HL-60 (cell line): Measurements from ENCODE around the gene GPBP1.

ENCODE experiments used
- DNase-seq, 2 experiments: peaks; one replicate each; pipeline ENCODE4 v3.0.0-alpha.2; 2010 to 2020; ENCODE audit warnings: low read depth in 1 of 2, low spot score in 1 of 2
- H3K27ac ChIP-seq: fragments of 250-450 bp; sonication (Bioruptor Pico); replicated peaks from 2 replicates; pipeline ENCODE4 v1.5.1; 2020; ENCODE audit warnings: mild to moderate bottlenecking, moderate library complexity
- H3K27me3 ChIP-seq: fragments of 250-450 bp; sonication (Bioruptor Pico); 2 replicates; pipeline ENCODE4 v1.5.1; 2021; ENCODE audit warnings: mild to moderate bottlenecking, moderate library complexity; ENCODE audit not compliant: insufficient read depth, poor library complexity, severe bottlenecking
- H3K4me3 ChIP-seq: replicated peaks from 2 replicates; pipeline ENCODE4 v1.5.1; 2011; ENCODE audit warnings: mild to moderate bottlenecking, control low read depth, low read length; ENCODE audit not compliant: insufficient read depth
- CTCF ChIP-seq: IDR thresholded peaks from one replicate; pipeline ENCODE4 v1.5.1; 2011; ENCODE audit warnings: low read length, control low read depth, inconsistent platforms; ENCODE audit not compliant: insufficient read depth
- GABPA ChIP-seq: IDR thresholded peaks from 2 replicates; pipeline ENCODE4 v1.6.1; 2012; ENCODE audit warnings: low read depth
- POLR2AphosphoS5 ChIP-seq: IDR thresholded peaks from 2 replicates; pipeline ENCODE4 v1.6.1; 2012; ENCODE audit warnings: low read depth
- SPI1 ChIP-seq: IDR thresholded peaks from 2 replicates; pipeline ENCODE4 v1.6.1; 2012; ENCODE audit warnings: low read depth, mild to moderate bottlenecking, borderline replicate concordance
- TF ChIP-seq, protein P1 (sequence below): IDR thresholded peaks from 2 replicates; pipeline ENCODE4 v1.6.1; 2012; ENCODE audit warnings: low read depth; ENCODE audit not compliant: insufficient replicate concordance

Gene GPBP1

DNA sequence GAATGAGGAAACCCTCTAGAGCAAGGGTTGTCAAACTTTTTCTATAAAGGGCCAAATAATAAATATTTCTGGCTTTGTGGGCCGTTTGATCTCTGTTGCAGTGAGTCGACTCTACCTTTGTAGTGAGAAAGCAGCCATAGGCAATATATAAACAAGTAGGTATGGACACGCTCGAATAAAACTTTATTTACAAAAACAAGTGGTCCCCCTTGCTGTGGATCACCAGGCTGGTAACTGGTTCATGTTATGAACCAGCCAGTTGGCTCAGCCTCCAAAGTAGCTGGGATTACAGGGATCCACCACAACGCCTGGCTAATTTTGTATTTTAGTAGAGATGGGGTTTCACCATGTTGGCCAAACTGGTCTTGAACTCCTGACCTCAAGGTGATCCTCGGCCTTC lies 118.5 kb downstream of the GPBP1 start:
- no peak overlapping the region for H3K27ac ChIP-seq
- no peak overlapping the region for H3K4me3 ChIP-seq
- H3K27me3 ChIP-seq = no peaks in the 10 kb centered on the region
- DNase-seq = no peak
- no peak for TF ChIP-seq CTCF
- no peak for TF ChIP-seq GABPA
- no peak for TF ChIP-seq SPI1
- TF ChIP-seq, protein P1, sequence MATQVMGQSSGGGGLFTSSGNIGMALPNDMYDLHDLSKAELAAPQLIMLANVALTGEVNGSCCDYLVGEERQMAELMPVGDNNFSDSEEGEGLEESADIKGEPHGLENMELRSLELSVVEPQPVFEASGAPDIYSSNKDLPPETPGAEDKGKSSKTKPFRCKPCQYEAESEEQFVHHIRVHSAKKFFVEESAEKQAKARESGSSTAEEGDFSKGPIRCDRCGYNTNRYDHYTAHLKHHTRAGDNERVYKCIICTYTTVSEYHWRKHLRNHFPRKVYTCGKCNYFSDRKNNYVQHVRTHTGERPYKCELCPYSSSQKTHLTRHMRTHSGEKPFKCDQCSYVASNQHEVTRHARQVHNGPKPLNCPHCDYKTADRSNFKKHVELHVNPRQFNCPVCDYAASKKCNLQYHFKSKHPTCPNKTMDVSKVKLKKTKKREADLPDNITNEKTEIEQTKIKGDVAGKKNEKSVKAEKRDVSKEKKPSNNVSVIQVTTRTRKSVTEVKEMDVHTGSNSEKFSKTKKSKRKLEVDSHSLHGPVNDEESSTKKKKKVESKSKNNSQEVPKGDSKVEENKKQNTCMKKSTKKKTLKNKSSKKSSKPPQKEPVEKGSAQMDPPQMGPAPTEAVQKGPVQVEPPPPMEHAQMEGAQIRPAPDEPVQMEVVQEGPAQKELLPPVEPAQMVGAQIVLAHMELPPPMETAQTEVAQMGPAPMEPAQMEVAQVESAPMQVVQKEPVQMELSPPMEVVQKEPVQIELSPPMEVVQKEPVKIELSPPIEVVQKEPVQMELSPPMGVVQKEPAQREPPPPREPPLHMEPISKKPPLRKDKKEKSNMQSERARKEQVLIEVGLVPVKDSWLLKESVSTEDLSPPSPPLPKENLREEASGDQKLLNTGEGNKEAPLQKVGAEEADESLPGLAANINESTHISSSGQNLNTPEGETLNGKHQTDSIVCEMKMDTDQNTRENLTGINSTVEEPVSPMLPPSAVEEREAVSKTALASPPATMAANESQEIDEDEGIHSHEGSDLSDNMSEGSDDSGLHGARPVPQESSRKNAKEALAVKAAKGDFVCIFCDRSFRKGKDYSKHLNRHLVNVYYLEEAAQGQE = no peak
- no peak for TF ChIP-seq POLR2AphosphoS5

DNA sequence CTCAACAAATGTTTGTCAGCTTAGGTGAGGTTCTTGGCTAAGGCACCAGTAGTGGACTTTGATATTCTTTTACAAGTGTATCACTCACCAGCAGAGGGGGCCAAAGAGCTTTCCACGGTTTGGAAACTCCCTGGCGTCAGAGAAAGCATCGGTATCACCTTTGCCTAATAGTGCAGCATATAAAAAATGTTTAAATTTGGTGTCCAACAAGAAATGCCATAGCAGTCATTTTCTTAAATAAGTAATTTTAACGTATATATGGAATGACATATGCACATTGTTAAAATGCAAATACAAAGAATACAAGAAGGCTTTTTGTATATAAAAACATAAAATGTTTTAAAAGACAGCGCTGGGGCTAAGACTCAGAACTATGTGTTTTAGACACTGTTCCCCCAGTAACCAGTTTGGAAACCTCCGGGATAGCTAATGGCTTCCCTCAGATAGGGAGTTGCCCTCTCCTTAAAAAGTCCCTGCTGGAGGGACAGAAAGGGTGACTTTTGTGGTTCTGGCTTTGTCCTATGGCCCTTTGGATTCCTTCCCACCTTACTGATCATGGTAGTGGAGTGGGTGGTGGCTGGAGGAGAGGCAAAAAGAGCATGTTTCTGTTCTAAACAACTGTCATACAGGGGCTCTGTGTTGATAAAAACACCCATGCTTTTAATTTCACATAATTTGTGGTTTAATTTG lies 124.6 kb downstream of the GPBP1 start:
- TF ChIP-seq CTCF = peak; percentile 26
- TF ChIP-seq SPI1 = no peak
- TF ChIP-seq, protein P1 = no peak
- TF ChIP-seq GABPA = no peak
- TF ChIP-seq POLR2AphosphoS5 = no peak
- no peaks in the 10 kb centered on the region for H3K27me3 ChIP-seq
- H3K4me3 ChIP-seq = no peak overlapping the region
- no peak overlapping the region for H3K27ac ChIP-seq
- peak in 1 of 2 experiments; percentile 59 for DNase-seq

DNA sequence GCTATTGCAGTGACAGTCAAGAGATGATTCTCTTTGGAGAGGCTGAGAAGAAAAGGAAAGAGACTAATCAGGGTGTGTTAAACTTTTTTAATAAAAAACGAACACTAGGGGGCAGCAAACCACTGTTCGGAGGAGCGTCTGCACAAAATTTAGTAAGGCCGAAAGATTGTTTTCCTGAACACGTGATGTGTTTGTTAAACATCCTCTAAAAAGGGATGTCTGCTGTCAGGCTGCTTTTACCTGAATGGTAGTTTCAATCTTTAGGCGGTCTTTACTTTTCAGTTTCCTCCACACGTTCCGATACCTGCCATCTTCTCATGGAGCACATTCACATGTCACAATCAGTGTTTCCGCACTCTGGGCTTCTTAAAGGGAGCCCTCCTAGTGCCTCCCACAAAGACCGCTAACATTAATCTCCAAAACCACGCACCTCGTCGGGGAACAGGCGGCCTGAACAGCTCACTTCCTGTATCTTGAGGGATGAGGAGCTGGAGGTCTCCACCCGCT lies 125.2 kb downstream of the GPBP1 start:
- Histone ChIP-seq H3K27ac (no peak overlapping the region), H3K4me3 (no peak overlapping the region), H3K27me3 (no peaks in the 10 kb centered on the region)
- peak; percentile 21 for DNase-seq
- TF ChIP-seq SPI1 = no peak
- TF ChIP-seq, protein P1 = no peak
- TF ChIP-seq GABPA = no peak
- TF ChIP-seq POLR2AphosphoS5 = no peak
- TF ChIP-seq CTCF = no peak
